Metanephros (tissue), 2 donors: Measurements from ENCODE around the gene DPP3. TPM values are rescaled to one million over a fixed set of nuclear protein-coding genes. Genes with fewer than 3 reads are reported as not detected.

ENCODE experiments used
- small RNA-seq: library from RNA; depleted of rRNA; stranded (forward); fragments of <200 nt; gene quantifications from one replicate; pipeline ENCODE3, GENCODE V24; 2014; ENCODE audit warnings: low replicate concordance
- total RNA-seq: library from RNA; depleted of rRNA; stranded (reverse); fragments of >200 nt; gene quantifications from one replicate; pipeline ENCODE4 v1.2.3, GENCODE V29; 2014

Gene DPP3, protein sequence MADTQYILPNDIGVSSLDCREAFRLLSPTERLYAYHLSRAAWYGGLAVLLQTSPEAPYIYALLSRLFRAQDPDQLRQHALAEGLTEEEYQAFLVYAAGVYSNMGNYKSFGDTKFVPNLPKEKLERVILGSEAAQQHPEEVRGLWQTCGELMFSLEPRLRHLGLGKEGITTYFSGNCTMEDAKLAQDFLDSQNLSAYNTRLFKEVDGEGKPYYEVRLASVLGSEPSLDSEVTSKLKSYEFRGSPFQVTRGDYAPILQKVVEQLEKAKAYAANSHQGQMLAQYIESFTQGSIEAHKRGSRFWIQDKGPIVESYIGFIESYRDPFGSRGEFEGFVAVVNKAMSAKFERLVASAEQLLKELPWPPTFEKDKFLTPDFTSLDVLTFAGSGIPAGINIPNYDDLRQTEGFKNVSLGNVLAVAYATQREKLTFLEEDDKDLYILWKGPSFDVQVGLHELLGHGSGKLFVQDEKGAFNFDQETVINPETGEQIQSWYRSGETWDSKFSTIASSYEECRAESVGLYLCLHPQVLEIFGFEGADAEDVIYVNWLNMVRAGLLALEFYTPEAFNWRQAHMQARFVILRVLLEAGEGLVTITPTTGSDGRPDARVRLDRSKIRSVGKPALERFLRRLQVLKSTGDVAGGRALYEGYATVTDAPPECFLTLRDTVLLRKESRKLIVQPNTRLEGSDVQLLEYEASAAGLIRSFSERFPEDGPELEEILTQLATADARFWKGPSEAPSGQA
- 25.6 TPM for total RNA-seq

DNA sequence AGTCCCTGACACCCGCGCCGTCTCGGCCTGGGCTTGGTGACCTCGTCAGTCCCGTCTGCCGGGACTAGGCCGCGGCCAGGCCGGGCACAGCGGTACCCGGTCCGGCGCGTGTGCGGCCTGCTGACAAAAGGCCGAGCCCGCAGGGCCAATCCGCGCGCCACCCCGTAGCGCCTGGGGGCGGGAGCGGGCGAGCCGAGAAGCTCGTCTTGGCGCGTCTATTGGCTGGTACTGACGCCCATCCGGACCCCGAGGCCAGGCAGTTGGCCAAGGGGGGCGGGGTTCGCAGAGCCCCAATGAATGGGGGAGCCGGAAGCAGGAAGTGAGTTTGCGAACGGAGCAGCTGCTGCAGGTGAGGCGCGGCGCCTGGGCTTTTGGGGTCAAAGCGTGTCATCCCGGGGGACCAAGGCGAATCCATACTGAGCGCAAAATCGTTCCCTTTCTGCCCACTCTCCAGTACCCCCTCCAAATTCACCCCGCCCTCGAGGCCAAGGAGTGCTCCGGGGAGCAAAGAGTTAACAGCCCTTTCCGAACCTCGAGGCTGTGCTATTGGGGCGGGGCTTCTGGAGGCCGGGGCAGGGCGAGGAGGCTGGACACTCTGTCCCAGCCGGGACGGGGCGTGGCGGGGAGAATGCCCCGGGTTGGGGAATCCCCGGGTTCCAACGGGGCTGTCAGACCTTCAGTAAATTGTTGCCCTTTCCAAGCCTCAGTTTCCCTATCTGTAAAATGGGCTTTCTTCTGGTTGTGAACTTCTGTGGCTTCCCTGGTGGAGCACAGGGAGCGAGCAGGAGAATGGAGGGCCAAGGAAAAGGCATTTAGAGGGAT is at the start of gene DPP3:
TSS of gene DPP3 (plus strand) at position 318 of the 822 bp plus-strand sequence. CDS start 1,767 bp downstream, outside the sequence.

DNA sequence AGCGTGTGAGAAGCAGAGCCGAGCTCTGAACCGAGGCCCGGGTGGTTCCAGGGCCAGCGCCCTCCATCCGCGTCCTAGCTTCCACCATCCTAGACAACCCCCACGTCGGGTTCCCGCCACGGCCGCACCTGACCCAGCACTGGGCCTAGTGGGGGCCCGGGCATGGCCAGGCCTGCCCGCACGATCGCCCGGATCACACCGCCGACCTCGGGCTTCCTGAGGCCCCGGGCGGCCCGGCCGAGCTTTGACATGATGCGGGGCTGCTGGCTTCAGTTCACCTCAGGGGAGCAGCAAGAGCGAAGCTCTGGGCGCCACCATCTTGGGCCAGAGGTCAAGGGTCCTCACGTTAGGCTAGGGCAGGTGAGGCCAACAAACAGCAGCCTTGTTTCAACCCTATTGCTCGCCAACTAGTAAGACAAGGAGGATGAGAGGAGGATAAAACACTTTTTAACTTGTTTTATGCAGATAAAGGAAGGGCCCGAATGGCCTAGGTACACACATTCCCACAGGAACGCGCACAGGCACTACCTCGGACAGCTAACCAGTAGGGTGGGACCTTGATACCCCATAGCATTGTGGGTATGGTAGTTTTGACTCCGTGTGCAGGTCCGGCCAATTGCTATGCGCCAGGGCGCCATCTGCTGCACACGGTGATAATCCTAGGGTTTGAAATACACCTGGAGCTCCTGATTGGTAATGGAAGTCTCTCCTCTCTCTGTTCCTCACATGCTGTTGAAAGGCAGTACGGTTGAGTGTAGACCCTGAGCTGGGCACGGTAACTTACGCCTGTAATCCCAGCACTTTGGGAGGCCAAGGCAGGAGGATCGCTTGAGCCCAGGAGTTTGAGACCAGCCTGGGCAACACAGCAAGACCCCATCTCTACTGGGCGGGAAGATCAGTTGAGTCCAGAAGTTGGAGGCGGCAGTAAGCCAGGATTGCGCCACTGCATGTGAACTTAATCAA is 41.4 kb upstream of the DPP3 start, which contains the start of gene MRPL11:
TSS of gene MRPL11 (minus strand) at position 345 of the 963 bp plus-strand sequence. CDS start at position 251, 94 bp downstream.

DNA sequence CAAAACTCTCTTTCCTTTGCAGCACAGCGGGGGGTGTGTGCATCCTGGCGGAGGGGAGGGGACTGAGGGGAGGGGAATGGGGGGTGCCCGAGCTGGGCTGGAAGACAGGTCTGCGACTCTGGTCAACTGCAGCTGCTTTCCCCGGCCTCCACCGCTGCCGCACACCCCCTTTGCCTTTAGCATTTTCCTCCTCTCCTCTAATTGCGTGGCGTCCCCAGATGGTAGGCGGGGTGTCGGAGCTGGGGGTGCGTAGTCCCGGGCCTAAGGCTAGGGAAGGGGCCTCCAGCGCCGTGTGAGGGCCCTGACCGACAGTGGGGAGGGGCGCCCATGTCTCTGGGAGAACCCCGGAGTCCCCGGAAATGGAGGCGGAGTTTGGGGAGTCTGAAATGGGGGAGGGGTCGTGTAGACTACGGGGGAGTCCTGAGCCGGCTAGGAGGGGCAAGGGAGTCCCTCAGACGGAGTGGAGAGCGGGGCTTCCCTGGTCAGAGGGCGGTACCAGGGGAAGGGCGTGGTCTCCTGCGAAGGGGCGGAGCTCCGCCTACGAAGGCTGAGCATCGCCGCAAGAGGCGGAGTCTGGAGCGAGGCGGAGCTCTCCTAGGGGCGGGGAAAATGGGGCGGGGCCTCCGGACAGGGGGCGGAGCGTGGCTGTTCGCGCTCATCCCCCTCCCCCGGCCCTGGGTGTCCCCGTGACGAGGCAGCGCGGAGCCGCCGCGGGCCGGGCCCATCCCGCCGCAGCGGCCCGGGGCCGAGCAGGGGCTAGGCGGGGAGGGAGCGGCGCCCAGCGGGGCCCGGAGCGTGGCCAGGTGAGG is 13.8 kb upstream of the DPP3 start, which contains the start of gene PELI3:
TSS of gene PELI3 (plus strand) at position 681 of the 809 bp plus-strand sequence. CDS start 1,224 bp downstream, outside the sequence.

DNA sequence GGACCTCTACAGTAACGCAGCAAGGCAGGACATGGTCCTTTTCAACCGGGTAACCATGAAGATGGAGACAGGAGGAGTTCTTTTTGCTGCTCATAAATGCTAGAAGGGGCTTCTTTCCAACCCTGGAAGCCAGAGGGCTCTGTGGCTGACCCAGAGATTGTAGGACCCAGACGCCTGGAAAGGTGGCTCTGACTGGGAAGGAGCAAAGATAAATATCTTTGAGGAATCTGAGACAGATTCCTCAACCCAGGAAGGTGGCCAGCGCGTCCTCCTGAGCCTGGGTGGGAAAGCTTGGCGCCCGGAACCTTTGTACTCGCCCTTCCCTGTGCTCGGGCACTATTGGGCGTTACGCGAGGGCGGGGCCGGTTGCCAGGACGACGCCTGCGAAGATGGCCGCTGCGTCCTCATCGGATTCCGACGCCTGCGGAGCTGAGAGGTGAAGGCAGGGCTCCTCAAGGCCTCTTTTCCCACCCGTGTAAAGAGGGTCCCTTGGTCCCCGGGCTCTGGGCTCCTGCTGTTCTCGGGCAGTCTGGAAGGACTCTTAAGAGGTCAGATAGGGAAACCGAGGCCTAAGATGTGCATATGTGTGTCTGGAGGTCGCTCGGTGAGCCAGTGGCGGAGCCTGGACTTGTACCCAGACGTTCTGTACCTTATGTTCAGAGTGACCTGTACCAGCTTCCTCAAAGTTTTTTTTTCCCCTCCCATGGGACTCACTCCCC is 30.2 kb downstream of the DPP3 start, which contains the start of gene BBS1:
TSS of gene BBS1 (plus strand) at position 365 of the 719 bp plus-strand sequence. CDS start at position 390, 25 bp downstream.

DNA sequence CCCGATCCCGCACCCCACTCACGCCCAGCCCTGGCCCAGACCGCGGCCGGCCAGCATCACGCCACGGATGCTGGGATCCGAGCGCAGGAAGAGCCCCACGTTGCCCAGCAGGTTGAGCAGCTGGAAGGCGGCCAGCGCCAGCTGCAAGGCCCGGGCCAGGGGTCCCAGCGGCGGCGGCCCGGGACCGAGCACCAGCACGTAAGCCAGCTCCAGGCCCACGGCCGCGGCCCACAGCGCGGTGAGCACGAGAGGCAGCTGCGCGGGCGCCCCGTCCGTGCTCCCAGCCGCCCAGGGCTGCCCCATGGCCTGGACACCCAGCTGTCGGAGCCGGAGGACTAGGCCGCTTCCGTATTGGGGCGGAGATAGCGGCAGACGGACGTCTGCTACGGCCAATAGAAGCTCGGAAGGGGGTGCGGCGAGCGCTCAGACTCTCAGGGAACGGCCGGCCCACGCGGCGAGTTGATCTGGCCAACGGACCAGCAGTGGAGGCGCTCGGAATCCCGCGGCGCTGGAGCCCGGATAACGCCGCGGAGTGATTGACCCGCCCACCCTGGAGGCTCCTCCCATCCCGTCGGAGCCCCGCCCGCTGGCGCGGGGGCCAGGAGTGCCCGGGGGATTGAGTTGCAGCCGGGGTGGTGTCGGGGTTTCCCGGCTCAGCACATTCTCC is 65.6 kb downstream of the DPP3 start, which contains the start of gene ZDHHC24:
TSS of gene ZDHHC24 (minus strand) at position 348 of the 667 bp plus-strand sequence. CDS start at position 303, 45 bp downstream.

DNA sequence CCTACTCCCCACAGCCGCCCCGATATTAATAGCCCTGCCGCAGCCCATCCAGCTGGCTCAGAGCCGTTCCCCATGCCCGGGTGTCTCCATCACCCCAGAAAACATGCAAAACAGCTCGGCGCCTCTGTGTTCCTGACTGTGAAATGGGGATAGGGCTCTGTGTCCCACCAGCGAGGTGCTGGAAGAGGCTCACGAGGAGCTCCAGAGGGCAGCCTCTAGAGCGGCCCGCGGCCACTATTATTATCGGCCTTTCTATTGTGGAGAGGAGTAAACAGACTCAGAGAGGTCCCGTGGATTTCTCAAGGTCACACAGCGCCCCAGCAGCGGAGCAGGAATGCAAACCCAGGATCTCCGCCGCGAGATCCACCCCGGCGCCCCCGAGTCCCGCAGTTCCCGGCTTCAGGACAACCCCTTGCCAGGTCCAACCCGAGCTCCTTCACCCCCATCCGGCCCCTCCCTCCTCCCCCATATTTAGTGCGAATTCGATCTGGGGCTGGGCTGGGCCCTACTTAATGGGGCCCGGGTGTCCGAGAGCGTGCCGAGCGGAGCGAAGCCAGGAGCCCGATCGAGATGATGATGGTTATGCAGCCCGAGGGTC is 66.2 kb downstream of the DPP3 start, which contains the start of gene ACTN3:
TSS of gene ACTN3 (plus strand) at position 536 of the 598 bp plus-strand sequence. CDS start at position 571, 35 bp downstream.

Small RNAs within 50 kb of the gene (small RNA-seq; reads per million reads assigned to genes)
- gene RF00416 = not detected

Other genes starting within 250 kb of the DPP3 start
- 18.0 TPM for gene KLC2, start 222.7 kb upstream of the DPP3 start, total RNA-seq
- 89.4 TPM for gene RAB1B, start 211.8 kb upstream of the DPP3 start, total RNA-seq
- 1.6 TPM for gene CNIH2, start 202.3 kb upstream of the DPP3 start, total RNA-seq
- gene YIF1A, start 191.3 kb upstream of the DPP3 start, total RNA-seq = 68.1 TPM
- gene TMEM151A, start 188.5 kb upstream of the DPP3 start, total RNA-seq = not detected
- 49.7 TPM for gene CD248, start 163.4 kb upstream of the DPP3 start, total RNA-seq
- gene RIN1, start 144.0 kb upstream of the DPP3 start, total RNA-seq = 3.8 TPM
- gene BRMS1, start 135.3 kb upstream of the DPP3 start, total RNA-seq = 19.2 TPM
- 52.5 TPM for gene B4GAT1, start 132.8 kb upstream of the DPP3 start, total RNA-seq
- gene SLC29A2, start 108.7 kb upstream of the DPP3 start, total RNA-seq = 10.5 TPM
- 3.1 TPM for gene NPAS4, start 59.4 kb upstream of the DPP3 start, total RNA-seq
- gene MRPL11, start 41.6 kb upstream of the DPP3 start, total RNA-seq = 40.3 TPM
- gene PELI3, start 13.5 kb upstream of the DPP3 start, total RNA-seq = 10.8 TPM
- 81.9 TPM for gene BBS1, start 30.2 kb downstream of the DPP3 start, total RNA-seq
- gene ZDHHC24, start 65.6 kb downstream of the DPP3 start, total RNA-seq = 12.3 TPM
- 37.8 TPM for gene ACTN3, start 66.5 kb downstream of the DPP3 start, total RNA-seq
- 79.2 TPM for gene CTSF, start 88.2 kb downstream of the DPP3 start, total RNA-seq
- 0.23 TPM for gene CCDC87, start 112.6 kb downstream of the DPP3 start, total RNA-seq
- 35.4 TPM for gene CCS, start 112.8 kb downstream of the DPP3 start, total RNA-seq
- 80.9 TPM for gene RBM14, start 136.2 kb downstream of the DPP3 start, total RNA-seq
- 164 TPM for gene RBM4, start 158.3 kb downstream of the DPP3 start, total RNA-seq
- gene RBM4B, start 197.5 kb downstream of the DPP3 start, total RNA-seq = 40.8 TPM
- 99.8 TPM for gene SPTBN2, start 248.8 kb downstream of the DPP3 start, total RNA-seq